ENCODE results near the gene CORIN. TPM values are rescaled to one million over a fixed set of nuclear protein-coding genes. Genes with fewer than 3 reads are reported as not detected.

Gene CORIN
- total and polyA plus RNA-seq, 4 donors, result 0.15 to 9.1 (median 1.0) TPM

DNA sequence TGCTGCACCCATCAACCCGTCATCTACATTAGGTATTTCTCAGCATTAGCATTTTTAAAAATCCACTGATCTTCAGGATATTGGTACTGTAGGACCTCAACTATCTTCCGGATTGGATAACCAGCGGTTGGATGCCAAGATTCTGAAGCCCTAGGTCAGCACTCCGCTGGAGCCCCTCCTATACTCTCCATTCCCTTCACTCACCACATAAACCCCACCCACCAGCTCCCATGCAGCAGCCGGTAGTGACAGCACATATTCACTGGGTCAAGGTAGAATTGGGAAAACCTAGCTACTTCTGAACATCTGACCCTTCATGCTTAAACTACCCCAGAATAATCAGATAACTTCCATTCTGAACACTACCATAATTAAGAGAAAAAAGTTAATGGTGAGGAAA, 134.9 kb downstream of the CORIN start:
- H3K27me3 ChIP-seq (ENCODE audit: control insufficient read depth in 3 of 3, insufficient read depth in 3 of 3, low read length in 2 of 3), result no peaks in the 10 kb centered on the region
- no peak overlapping the region for H3K4me3 ChIP-seq
- ATAC-seq (ENCODE audit: insufficient read depth, low FRiP score), result no peak
- no peak overlapping the region for H3K9ac ChIP-seq (ENCODE audit: insufficient read depth in 1 of 2, low read length in 2 of 2)
- no peaks in the 10 kb centered on the region for H3K9me3 ChIP-seq (ENCODE audit: control insufficient read depth in 4 of 4, insufficient read depth in 3 of 4, low read length in 3 of 4)
- H3K4me1 ChIP-seq (ENCODE audit: control insufficient read depth in 5 of 5, insufficient read depth in 5 of 5, low read length in 5 of 5), result peaks cover 2 to 37% (median 16%) of the 10 kb centered on the region in 5 donors
- no peak overlapping the region for H3K27ac ChIP-seq (ENCODE audit: low read depth in 1 of 2, low read length in 1 of 2)
- H3K36me3 ChIP-seq (ENCODE audit: control insufficient read depth in 4 of 4, insufficient read depth in 4 of 4, low read length in 4 of 4), result no peaks in the 10 kb centered on the region
- WGBS, 2 donors, result 84 to 87% methylated on average over 5 of the region's 5 CpGs
- TF ChIP-seq CTCF (IDR thresholded peaks at IDR 0.05; ENCODE audit: control extremely low read depth, extremely low read depth), result no peak
- DNase-seq, result no peak

DNA sequence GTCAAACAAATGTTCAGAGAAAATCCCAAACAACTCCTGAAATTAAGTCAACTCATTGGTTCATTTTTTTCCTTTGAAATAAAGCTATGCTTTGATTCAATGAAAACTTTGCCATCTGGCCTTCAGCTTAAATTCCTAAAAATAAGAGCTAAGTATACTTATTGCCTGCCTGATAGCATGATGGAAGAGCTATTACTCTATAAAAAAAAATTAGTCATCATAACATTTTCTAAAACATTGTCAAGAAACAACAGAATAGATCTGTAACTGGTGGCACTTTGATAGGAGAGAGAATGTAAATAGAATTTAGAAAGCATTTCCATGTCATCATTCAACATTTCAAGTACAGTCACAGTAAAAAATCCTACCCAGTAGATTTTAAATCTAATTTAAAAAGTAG, 136.6 kb downstream of the CORIN start:
- ATAC-seq (ENCODE audit: insufficient read depth, low FRiP score) (no peak), DNase-seq (peak in 1 of 3 donors; percentile 9)
- no peak for TF ChIP-seq CTCF (IDR thresholded peaks at IDR 0.05; ENCODE audit: control extremely low read depth, extremely low read depth)
- Histone ChIP-seq H3K36me3 (ENCODE audit: control insufficient read depth in 4 of 4, insufficient read depth in 4 of 4, low read length in 4 of 4) (no peaks in the 10 kb centered on the region), H3K4me1 (ENCODE audit: control insufficient read depth in 5 of 5, insufficient read depth in 5 of 5, low read length in 5 of 5) (peaks cover 2 to 37% (median 16%) of the 10 kb centered on the region in 5 donors), H3K27me3 (ENCODE audit: control insufficient read depth in 3 of 3, insufficient read depth in 3 of 3, low read length in 2 of 3) (no peaks in the 10 kb centered on the region), H3K27ac (ENCODE audit: low read depth in 1 of 2, low read length in 1 of 2) (no peak overlapping the region), H3K9ac (ENCODE audit: insufficient read depth in 1 of 2, low read length in 2 of 2) (no peak overlapping the region), H3K9me3 (ENCODE audit: control insufficient read depth in 4 of 4, insufficient read depth in 3 of 4, low read length in 3 of 4) (no peaks in the 10 kb centered on the region), H3K4me3 (no peak overlapping the region)

DNA sequence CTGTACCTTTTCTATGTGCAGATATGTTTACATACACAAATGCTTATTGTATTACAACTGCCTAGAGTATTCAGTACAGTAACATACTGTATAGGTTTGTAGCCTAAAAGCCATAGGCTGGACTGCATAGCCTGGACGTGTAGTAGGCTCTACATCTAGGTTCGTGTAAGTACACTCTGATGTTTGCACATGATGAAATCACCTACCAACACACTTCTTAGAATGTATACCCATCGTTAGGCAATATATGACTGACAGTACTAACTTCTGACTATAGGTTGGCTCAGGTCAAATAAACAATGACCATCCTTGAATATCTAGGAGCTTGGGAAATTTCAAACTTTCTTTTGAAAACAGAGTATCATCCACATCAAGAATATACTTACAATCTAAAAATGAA, 139.0 kb downstream of the CORIN start:
- no peak overlapping the region for H3K9ac ChIP-seq (ENCODE audit: insufficient read depth in 1 of 2, low read length in 2 of 2)
- no peaks in the 10 kb centered on the region for H3K27me3 ChIP-seq (ENCODE audit: control insufficient read depth in 3 of 3, insufficient read depth in 3 of 3, low read length in 2 of 3)
- ATAC-seq (ENCODE audit: insufficient read depth, low FRiP score), result no peak
- no peak for DNase-seq
- TF ChIP-seq CTCF (IDR thresholded peaks at IDR 0.05; ENCODE audit: control extremely low read depth, extremely low read depth), result no peak
- H3K36me3 ChIP-seq (ENCODE audit: control insufficient read depth in 4 of 4, insufficient read depth in 4 of 4, low read length in 4 of 4), result no peaks in the 10 kb centered on the region
- H3K4me3 ChIP-seq, result no peak overlapping the region
- H3K9me3 ChIP-seq (ENCODE audit: control insufficient read depth in 4 of 4, insufficient read depth in 3 of 4, low read length in 3 of 4), result no peaks in the 10 kb centered on the region
- no peak overlapping the region for H3K27ac ChIP-seq (ENCODE audit: low read depth in 1 of 2, low read length in 1 of 2)
- H3K4me1 ChIP-seq (ENCODE audit: control insufficient read depth in 5 of 5, insufficient read depth in 5 of 5, low read length in 5 of 5), result peaks cover 0 to 21% (median 8%) of the 10 kb centered on the region in 5 donors
- 72 to 84% methylated on average over 3 of the region's 3 CpGs for WGBS, 2 donors

GRCh38 chr4:47696823-47697222, 141.0 kb downstream of the CORIN start:
- H3K4me3 ChIP-seq, result no peak overlapping the region
- TF ChIP-seq CTCF (IDR thresholded peaks at IDR 0.05; ENCODE audit: control extremely low read depth, extremely low read depth), result no peak
- H3K9ac ChIP-seq (ENCODE audit: insufficient read depth in 1 of 2, low read length in 2 of 2), result no peak overlapping the region
- no peaks in the 10 kb centered on the region for H3K9me3 ChIP-seq (ENCODE audit: control insufficient read depth in 4 of 4, insufficient read depth in 3 of 4, low read length in 3 of 4)
- H3K36me3 ChIP-seq (ENCODE audit: control insufficient read depth in 4 of 4, insufficient read depth in 4 of 4, low read length in 4 of 4), result no peaks in the 10 kb centered on the region
- H3K27me3 ChIP-seq (ENCODE audit: control insufficient read depth in 3 of 3, insufficient read depth in 3 of 3, low read length in 2 of 3), result no peaks in the 10 kb centered on the region
- DNase-seq, result no peak
- 88 to 93% methylated on average over 6 of the region's 6 CpGs for WGBS, 2 donors
- no peak for ATAC-seq (ENCODE audit: insufficient read depth, low FRiP score)
- H3K27ac ChIP-seq (ENCODE audit: low read depth in 1 of 2, low read length in 1 of 2), result peak overlapping the region in 1 of 2 donors; percentile 21
- H3K4me1 ChIP-seq (ENCODE audit: control insufficient read depth in 5 of 5, insufficient read depth in 5 of 5, low read length in 5 of 5), result peaks cover 0 to 13% (median 4%) of the 10 kb centered on the region in 5 donors

Measured in lung (tissue), 12 donors.